GM12878 (cell line): ENCODE data around the gene LENEP. TPM values are rescaled to one million over a fixed set of nuclear protein-coding genes. Genes with fewer than 3 reads are reported as not detected.

Experiments
- ATAC-seq: fragments of 200-7000 bp; cut with Tn5 transposase; 3 replicates; pipeline ENCODE4 v1.9.1; 2020; ENCODE audit warnings: mild to moderate bottlenecking, moderate library complexity
- BruUV-seq: library from RNA; stranded (reverse); fragments of 400-500 nt; replicated peaks from 2 replicates; lab custom pipeline; 2021; lab: Mats Ljungman, UMichigan
- CTCF ChIA-PET: fragments of 300-600 bp; sonication (Branson Sonifier 250); formaldehyde crosslinking; extraction: SDS; loops from one replicate; lab custom pipeline; 2021; ENCODE audit warnings: inconsistent platforms; lab: Yijun Ruan, JAX
- POLR2A ChIA-PET: fragments of 350-600 bp; formaldehyde crosslinking; extraction: SDS; loops from one replicate; lab custom pipeline; 2021; ENCODE audit warnings: inconsistent platforms; lab: Charles Lee
- RAD21 ChIA-PET: fragments of 300-600 bp; sonication (Branson Sonifier 250); formaldehyde crosslinking; loops from one replicate; lab custom pipeline; 2023; ENCODE audit warnings: antibody characterized with exemption; ENCODE audit not compliant: unreplicated experiment; lab: Charles Lee
- SMC1A ChIA-PET: fragments of 300-600 bp; sonication (Branson Sonifier 250); formaldehyde crosslinking; loops from one replicate; lab custom pipeline; 2023; ENCODE audit not compliant: unreplicated experiment, uncharacterized antibody; lab: Charles Lee
- DNase-seq: peaks from one replicate; pipeline ENCODE4 v3.0.0-alpha.2; 2011; ENCODE audit warnings: low read depth, low spot score
- FAIRE-seq: peaks from 3 replicates; lab custom pipeline; 2011; peaks lifted over from hg19 to GRCh38; lab: Jason Lieb, UNC
- H2AFZ ChIP-seq: 2 replicates; pipeline ENCODE4 v1.6.0; 2011; ENCODE audit warnings: low read depth, low read length, control low read depth; ENCODE audit not compliant: control insufficient read depth
- H3K27ac ChIP-seq: 2 replicates; pipeline ENCODE4 v1.5.1; 2011; ENCODE audit warnings: control low read depth; ENCODE audit not compliant: control insufficient read depth, insufficient read depth
- H3K27me3 ChIP-seq, 2 experiments: replicated peaks in 1 of 2; 2 replicates each; pipeline versions ENCODE4 v1.6.0 to v1.6.1; 2011; ENCODE audit warnings: low read length in 1 of 2; ENCODE audit not compliant: control insufficient read depth in 2 of 2, insufficient read depth in 2 of 2
- H3K36me3 ChIP-seq, 2 experiments: 2 replicates each; pipeline ENCODE4 v1.5.1; 2011; ENCODE audit warnings: low read length in 1 of 2; ENCODE audit not compliant: control insufficient read depth in 2 of 2, insufficient read depth in 2 of 2
- H3K4me1 ChIP-seq: 2 replicates; pipeline ENCODE4 v1.6.1; 2011; ENCODE audit warnings: mild to moderate bottlenecking, low read length, moderate library complexity, mixed read lengths; ENCODE audit not compliant: control insufficient read depth, insufficient read depth
- H3K4me2 ChIP-seq: 2 replicates; pipeline ENCODE4 v1.6.0; 2011; ENCODE audit warnings: control low read depth; ENCODE audit not compliant: control insufficient read depth, insufficient read depth
- H3K4me3 ChIP-seq: fragments of 200-600 bp; sonication (generic); 2 replicates; pipeline ENCODE4 v1.5.1; 2016
- H3K79me2 ChIP-seq: 2 replicates; pipeline ENCODE4 v1.6.0; 2011; ENCODE audit warnings: low read length; ENCODE audit not compliant: control insufficient read depth, insufficient read depth
- H3K9ac ChIP-seq: 2 replicates; pipeline ENCODE4 v1.8.0; 2011; ENCODE audit warnings: low read length, control low read depth, mixed read lengths; ENCODE audit not compliant: control insufficient read depth, insufficient read depth
- H3K9me3 ChIP-seq: replicated peaks from 3 replicates; pipeline ENCODE4 v1.5.1; 2011; ENCODE audit warnings: mild to moderate bottlenecking, low read length; ENCODE audit not compliant: control insufficient read depth, insufficient read depth
- H4K20me1 ChIP-seq: 2 replicates; pipeline ENCODE4 v1.6.0; 2011; ENCODE audit not compliant: control insufficient read depth, insufficient read depth
- BCL3 ChIP-seq: IDR thresholded peaks from 2 replicates; pipeline ENCODE4 v1.6.1; 2011; ENCODE audit warnings: borderline replicate concordance, low read depth, mild to moderate bottlenecking, moderate library complexity, low read length; ENCODE audit not compliant: insufficient read depth, poor library complexity, severe bottlenecking
- CBX5 ChIP-seq: sonication (generic); IDR thresholded peaks from 2 replicates; pipeline ENCODE4 v1.6.1; 2016; ENCODE audit warnings: low read depth, moderate library complexity, mild to moderate bottlenecking, inconsistent platforms
- DPF2 ChIP-seq: fragments of 450-650 bp; IDR thresholded peaks from 2 replicates; pipeline ENCODE4 v1.6.1; 2017; ENCODE audit warnings: mild to moderate bottlenecking
- FOXK2 ChIP-seq: fragments of 450-650 bp; IDR thresholded peaks from 2 replicates; pipeline ENCODE4 v1.6.1; 2017; ENCODE audit warnings: mild to moderate bottlenecking, moderate library complexity
- HDAC2 ChIP-seq: fragments of 200-600 bp; sonication (generic); IDR thresholded peaks from 2 replicates; pipeline ENCODE4 v1.6.1; 2017
- MAX ChIP-seq: IDR thresholded peaks from 2 replicates; pipeline ENCODE4 v1.6.1; 2012; ENCODE audit warnings: low read depth, low read length, improper control_type of control experiment
- MXI1 ChIP-seq: fragments of 150-350 bp; IDR thresholded peaks from 2 replicates; pipeline ENCODE4 v1.6.1; 2011; ENCODE audit warnings: low read depth, mild to moderate bottlenecking, inconsistent platforms, low read length, improper control_type of control experiment
- MYC ChIP-seq: IDR thresholded peaks from 2 replicates; pipeline ENCODE4 v1.6.1; 2011; ENCODE audit warnings: mild to moderate bottlenecking, low read length, moderate library complexity, inconsistent platforms; ENCODE audit not compliant: insufficient read depth, insufficient replicate concordance, insufficient read length, severe bottlenecking
- NFYA ChIP-seq: IDR thresholded peaks from 2 replicates; pipeline ENCODE4 v1.6.1; 2011; ENCODE audit warnings: low read depth, mild to moderate bottlenecking, low read length, improper control_type of control experiment, borderline replicate concordance
- PRDM15 ChIP-seq: fragments of 450-650 bp; formaldehyde crosslinking; IDR thresholded peaks from 2 replicates; pipeline ENCODE4 v1.4.0; 2020; ENCODE audit warnings: mild to moderate bottlenecking, moderate library complexity
- RFX5 ChIP-seq: IDR thresholded peaks from 2 replicates; pipeline ENCODE4 v1.6.1; 2011; ENCODE audit warnings: low read depth, low read length, improper control_type of control experiment
- SP1 ChIP-seq: IDR thresholded peaks from one replicate; pipeline ENCODE4 v1.6.1; 2011; ENCODE audit warnings: low read depth, low read length
- ZBTB40 ChIP-seq: fragments of 450-650 bp; IDR thresholded peaks from 2 replicates; pipeline ENCODE4 v1.6.1; 2016; ENCODE audit warnings: mild to moderate bottlenecking, moderate library complexity, borderline replicate concordance
- ZNF207 ChIP-seq: fragments of 450-650 bp; IDR thresholded peaks from 2 replicates; pipeline ENCODE4 v1.6.1; 2014; ENCODE audit warnings: antibody characterized with exemption, mild to moderate bottlenecking, borderline replicate concordance
- WGBS: methylation state at CpG from one replicate; pipeline ENCODE4 v1.1.6; 2016; ENCODE audit warnings: low lambda C conversion rate; ENCODE audit not compliant: insufficient replicate concordance, insufficient coverage; ENCODE audit errors: missing lambda C conversion rate; 5-methylcytosine and 5-hydroxymethylcytosine counted together
- in situ Hi-C: fragments of 300-500 bp; cut with MboI; formaldehyde crosslinking; loops from 9 replicates; pipeline ENCODE4 v1.14.3; 2018; ENCODE audit warnings: mixed read lengths
- intact Hi-C: fragments of 100-400 bp; cut with micrococcal nuclease; formaldehyde crosslinking; loops from one replicate; pipeline ENCODE4 v1.14.2; 2022; ENCODE audit not compliant: unreplicated experiment
- polyA plus RNA-seq, 11 experiments: library from polyadenylated mRNA; depleted of rRNA in 4 of 11; unstranded in 6 of 11; stranded (reverse) in 5 of 11; fragments of >200 nt; fragmentation: Nextera tagmentation in 4 of 11; fragmentation: Illumina TruSeq in 1 of 11; extraction: Ambion mirVana in 4 of 11; extraction: Trizol in 1 of 11; gene quantifications; 1 replicate in 1 of 11; 2 replicates in 10 of 11; pipeline versions ENCODE4 v1.2.1 to v1.2.3, GENCODE V29; 2011 to 2016; ENCODE audit warnings: inconsistent platforms in 2 of 11, missing spikeins in 2 of 11, low read depth in 1 of 11
- total RNA-seq, 4 experiments: library from RNA; depleted of rRNA in 3 of 4; stranded (reverse); fragments of >200 nt in 3 of 4; fragmentation: Illumina TruSeq in 1 of 4; extraction: Trizol in 1 of 4; gene quantifications; 2 replicates each; pipeline versions ENCODE4 v1.2.1 to v1.2.3, GENCODE V29; 2013 to 2021

The LENEP gene
- total and polyA plus RNA-seq, 10 of the 15 experiments (the other 5 are each of a cell fraction or from before 2014, with no cell fraction given), result 0.27 to 1.1 (median 0.64) TPM; not detected in 7

GRCh38 chr1:154954541-154954940 is 38.8 kb upstream of the LENEP start:
- ChIA-PET SMC1A (interaction anchor here (0.7 to 2.5 kb wide), 12 partner anchors 14 to 355 kb away, joined by 3 to 21 read pairs (median 4); partner anchors contain the start of genes PMVK and SHC1), POLR2A (interaction anchor here (1.0 to 12.3 kb wide), 10 partner anchors 10 to 333 kb away, joined by 3 to 140 read pairs (median 4); partner anchors contain the start of genes CKS1B, PMVK and SHC1), CTCF (interaction anchor here (0.6 to 3.0 kb wide), 17 partner anchors 11 to 286 kb away, joined by 3 to 17 read pairs (median 5); partner anchors contain the start of genes FLAD1, KRTCAP2 and PMVK), RAD21 (interaction anchor here (1.4 to 2.2 kb wide), 7 partner anchors 16 to 475 kb away, joined by 3 to 16 read pairs (median 4); partner anchors contain the start of genes KCNN3 and SHC1)
- intact Hi-C loops, result no loop called here
- Histone ChIP-seq H3K79me2 (peaks cover 7% of the 10 kb centered on the region), H4K20me1 (no peaks in the 10 kb centered on the region), H3K4me1 (peaks cover 42% of the 10 kb centered on the region), H3K9me3 (no peaks in the 10 kb centered on the region), H3K4me2 (peak overlapping the region; percentile 93), H3K36me3 (peaks cover 3 to 5% of the 10 kb centered on the region in 2 experiments; a peak in 2 of 4 replicates), H3K27me3 (no peaks in the 10 kb centered on the region), H3K9ac (peak overlapping the region; percentile 13; the same call in 1 of the 2 replicates), H3K4me3 (peak overlapping the region; percentile 81), H3K27ac (peak overlapping the region; percentile 41), H2AFZ (no peak overlapping the region)
- FAIRE-seq (no peak), DNase-seq (no peak), ATAC-seq (no peak)
- 86% methylated on average over 3 of the region's 3 CpGs for WGBS
- no TSS peak for BruUV-seq
- in situ Hi-C loops, result no loop called here
- TF ChIP-seq BCL3, result no peak
- no peak for TF ChIP-seq ZNF207
- no peak for TF ChIP-seq SP1
- TF ChIP-seq MYC, result no peak
- no peak for TF ChIP-seq MAX
- TF ChIP-seq ZBTB40, result no peak
- TF ChIP-seq DPF2, result no peak
- TF ChIP-seq NFYA, result no peak
- no peak for TF ChIP-seq RFX5
- TF ChIP-seq MXI1, result no peak
- no peak for TF ChIP-seq CBX5
- TF ChIP-seq FOXK2, result no peak
- no peak for TF ChIP-seq PRDM15
- no peak for TF ChIP-seq HDAC2
